Tracheal epithelial cell (primary cell): ENCODE results near the gene FBXO11. TPM values are rescaled to one million over a fixed set of nuclear protein-coding genes. Genes with fewer than 3 reads are reported as not detected.

Experiments used
- total RNA-seq: library from RNA; depleted of rRNA; stranded (reverse); fragments of >200 nt; gene quantifications from 2 replicates; pipeline ENCODE4 v1.2.1, GENCODE V29; 2014

FBXO11 gene
- 41.1 and 41.9 TPM in 2 replicates for total RNA-seq

GRCh38 chr2:47906157-47907038, at the start of gene FBXO11:
TSS of gene FBXO11 (minus strand) at chr2:47906498. CDS start at chr2:47905720, 778 bp downstream.

GRCh38 chr2:47782671-47783485, 123.4 kb downstream of the FBXO11 start, which contains the start of gene MSH6:
TSS of gene MSH6 (plus strand) at chr2:47783145. CDS start at chr2:47783234, 89 bp downstream.

Other genes with a start within 250 kb of the FBXO11 start
- gene MSH6, start 123.4 kb downstream of the FBXO11 start, total RNA-seq, result 26.6 and 34.5 TPM in 2 replicates